SIG-M5 treated with dmso at 0.1 percent for 504 hours (cell line): Measurements from ENCODE around the gene PSMD11.

Source experiments
- DNase-seq: peaks from one replicate; lab custom pipeline; 2025; ENCODE audit not compliant: unreplicated experiment; lab: John Stamatoyannopoulos, UW

Gene PSMD11

DNA sequence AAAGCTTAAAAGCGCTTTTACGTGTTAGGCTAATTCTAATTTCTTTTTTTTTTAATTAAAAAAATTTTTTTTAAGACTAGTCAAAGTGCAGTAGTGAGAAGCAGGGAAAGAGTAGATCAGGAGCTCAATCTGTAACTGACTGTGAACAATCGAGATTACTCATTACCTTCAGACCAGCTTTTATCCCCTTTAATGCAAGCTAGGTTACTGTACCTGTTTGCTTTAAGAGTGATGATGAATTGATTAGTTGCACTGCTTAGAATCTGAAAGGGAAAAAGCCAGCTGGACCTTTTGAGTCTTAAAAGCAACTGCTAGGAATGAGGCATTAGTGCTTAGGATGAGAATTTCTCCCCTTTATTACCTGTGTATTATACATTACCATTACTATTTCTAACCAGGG lies 19.0 kb downstream of the PSMD11 start:
- no peak for DNase-seq

DNA sequence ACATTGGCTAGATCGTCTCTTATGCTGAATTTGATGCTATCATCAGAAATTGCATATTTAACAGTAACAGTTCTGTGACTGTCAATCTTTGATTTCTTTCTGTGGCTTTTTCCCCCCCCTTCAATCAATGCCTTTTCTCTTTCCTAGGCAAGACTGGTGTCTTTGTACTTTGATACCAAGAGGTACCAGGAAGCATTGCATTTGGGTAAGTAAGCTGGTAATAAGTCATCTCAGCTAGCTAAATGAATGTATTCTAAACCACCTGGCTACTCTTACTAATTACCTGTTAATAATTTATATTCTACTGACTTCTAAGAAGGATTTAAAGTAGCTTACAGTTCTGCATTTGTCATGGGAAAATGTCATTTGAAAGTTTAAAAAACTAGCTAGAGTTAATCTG lies 20.1 kb downstream of the PSMD11 start:
- DNase-seq: no peak

DNA sequence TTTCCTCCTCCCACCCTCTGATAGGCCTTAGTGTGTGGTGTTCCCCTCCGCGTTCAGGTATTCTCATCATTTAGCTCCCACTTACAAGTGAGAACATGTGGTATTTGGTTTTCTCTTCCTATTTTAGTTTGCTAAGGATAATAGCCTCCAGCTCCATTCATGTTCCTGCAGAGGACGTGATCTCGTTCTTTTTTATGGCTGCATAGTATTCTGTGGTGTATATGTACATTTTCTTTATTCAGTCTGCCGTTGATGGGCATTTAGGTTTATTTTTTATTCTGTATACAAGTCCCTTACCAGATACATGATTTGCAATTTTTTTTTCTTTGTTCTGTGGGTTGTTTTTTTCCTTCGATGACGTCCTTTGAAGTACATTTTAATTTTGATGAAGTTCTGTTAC lies 23.6 kb downstream of the PSMD11 start:
- no peak for DNase-seq

DNA sequence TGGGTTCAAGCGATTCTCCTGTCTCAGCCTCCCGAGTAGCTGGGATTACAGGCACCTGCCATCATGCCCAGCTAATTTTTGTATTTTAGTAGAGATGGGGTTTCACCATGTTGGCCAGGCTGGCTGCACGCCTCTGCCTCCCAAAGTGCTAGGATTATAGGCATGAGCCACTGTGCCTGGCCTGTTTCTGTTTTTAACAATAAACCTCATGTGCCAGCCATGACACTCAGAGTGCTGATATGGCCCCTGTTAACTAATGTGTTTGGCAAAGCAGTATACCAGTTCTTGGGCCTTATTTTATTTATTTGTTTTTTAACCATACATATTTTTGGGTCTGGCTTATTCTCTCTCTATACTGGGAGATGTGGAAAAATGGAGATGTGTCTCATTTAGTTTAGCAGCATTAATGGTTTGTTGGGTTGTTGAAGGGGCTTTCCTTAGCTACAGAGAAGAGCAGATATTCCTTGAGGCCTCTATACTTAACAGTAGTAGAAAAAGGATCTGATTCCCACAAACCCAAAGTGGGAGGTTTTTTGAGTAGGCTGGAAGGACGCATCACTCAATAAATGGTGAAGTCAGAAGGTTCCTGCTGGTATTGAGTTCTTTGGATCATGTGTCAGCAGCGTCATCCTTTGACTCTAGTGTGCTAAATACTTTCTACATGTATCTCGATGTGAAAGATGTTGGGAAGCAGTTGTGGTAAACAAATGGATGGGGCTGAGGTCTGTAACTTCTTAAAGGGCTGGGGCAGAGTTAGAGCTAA lies 26.3 kb downstream of the PSMD11 start:
- DNase-seq: no peak

DNA sequence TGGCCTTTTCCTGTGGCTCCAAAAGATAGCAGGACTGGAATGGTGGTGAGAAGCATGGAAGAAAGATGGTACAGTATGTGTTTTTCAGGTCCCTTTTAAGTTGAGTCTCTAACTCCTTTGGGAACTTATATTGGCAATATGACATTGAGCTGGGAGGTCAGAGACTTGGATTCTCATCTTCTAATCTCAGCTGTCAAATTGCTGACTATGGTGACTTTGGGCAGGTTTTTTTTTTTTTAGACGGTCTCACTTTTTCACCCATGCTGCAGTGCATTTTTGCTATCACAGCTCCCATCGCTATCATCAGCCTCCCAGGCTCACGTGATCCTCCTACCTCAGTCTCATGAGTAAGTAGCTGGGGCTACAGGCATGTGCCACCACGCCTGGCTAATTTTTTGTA lies 27.3 kb downstream of the PSMD11 start:
- no peak for DNase-seq

DNA sequence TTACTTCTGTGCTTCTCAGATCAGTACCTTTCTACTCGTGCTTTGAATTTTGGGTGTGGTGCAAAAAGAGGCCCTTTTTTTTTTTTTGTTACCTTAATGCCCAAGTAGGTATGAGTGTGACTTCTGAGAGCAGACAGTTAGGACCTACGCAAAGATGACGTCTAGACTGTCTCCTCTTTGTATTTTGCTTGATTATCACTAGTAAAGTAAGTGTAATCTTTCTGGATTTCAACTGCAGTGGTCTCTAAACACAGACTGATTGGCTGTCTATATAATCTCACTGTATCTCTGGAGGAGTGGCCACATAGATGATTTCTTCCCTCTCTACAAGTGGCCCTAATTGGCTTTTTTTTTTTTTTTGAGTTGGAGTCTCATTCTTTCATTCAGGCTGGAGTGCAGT lies 30.9 kb downstream of the PSMD11 start:
- no peak for DNase-seq

DNA sequence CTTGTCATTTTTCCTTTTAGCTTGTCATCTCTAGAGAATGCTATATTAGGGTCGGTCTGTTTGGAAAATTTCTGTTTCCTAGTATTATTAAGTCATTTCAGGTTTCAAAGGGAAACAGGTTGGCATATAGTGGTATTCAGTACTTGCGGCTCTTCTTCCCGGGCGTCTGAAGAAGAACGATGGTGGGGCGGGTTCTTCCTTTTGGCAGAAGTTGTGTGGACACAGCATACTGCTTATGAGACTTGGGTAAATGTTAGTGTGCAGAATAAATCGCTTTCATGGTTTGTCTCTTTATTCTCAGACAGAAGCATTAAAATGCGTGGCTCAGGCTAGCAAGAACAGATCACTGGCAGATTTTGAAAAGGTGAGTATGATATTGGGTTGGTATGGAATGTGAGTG lies 32.9 kb downstream of the PSMD11 start:
- no peak for DNase-seq

DNA sequence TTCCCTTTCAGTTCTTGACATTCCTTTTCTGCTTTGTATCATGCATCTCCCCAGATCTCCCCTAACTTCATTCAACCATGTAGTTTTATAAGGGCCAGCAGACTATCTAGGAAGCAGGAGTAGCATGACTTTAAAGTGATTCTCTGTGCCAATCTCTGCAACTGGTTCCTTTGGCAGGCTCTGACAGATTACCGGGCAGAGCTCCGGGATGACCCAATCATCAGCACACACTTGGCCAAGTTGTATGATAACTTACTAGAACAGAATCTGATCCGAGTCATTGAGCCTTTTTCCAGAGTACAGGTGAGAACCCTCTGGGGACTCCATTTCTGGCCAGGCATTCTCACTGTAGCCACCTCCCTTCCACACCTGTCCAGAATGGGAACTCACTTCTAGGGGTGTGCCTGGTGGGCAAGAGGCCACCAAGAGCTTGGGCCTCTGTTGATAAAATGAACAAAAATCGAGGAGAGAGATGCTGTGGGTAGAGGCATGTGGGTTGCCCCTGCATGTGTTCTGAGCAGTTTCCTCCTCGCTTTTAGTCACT lies 34.8 kb downstream of the PSMD11 start:
- no peak for DNase-seq

DNA sequence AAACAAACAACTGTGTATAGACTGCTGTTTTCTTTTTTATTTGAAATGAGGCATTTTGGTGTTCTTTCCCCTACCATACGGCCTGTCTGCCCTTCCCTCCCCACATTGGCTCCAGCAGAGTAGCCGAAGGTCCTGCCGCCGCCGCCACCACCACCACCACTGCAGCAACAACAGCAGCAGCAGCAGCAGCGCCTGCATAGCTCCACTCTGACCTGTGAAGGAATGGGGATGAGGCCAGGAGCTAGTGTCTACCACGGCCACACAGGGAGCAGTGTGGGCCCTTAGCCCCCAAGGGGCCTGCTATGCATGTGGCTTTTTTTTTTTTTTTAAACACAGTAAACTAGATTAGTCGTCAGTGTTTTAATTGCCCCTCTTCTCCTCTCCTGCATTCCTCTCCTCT lies 36.9 kb downstream of the PSMD11 start:
- DNase-seq: no peak

DNA sequence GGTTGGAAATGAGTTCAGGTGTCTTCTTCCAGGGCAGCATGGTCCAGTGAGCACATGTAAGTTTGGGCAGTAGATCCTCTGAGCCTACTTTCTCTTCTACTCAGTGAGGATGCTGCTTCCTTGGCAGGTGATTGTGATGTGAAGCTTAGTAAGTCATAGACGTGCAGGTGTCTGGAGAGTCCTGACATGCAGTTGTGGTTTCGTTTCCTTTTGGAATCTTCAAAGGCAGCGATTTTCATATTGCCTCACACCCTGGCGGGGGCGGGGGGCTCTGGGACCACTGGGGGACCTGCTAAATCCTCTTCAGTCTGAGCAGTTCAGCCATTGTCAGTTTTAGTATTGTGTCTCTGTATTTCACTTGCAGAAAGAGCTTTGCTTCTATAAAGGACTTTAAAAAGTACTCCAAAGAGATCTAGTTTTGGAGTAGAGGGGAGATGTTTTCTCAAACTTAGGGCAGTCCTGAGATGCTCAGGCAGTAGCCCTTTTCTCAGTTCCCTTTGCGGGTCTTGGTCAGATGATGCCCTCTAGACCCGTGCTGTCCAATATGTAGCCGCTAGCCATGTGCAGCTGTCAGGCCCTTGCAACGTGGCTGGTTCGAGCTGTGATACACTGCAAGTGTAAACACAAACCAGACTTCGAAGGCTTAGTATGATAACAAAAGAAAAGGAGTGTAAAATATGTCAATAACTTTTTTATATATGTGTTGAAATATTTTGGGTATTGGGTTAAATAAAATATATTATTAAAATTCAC lies 38.4 kb downstream of the PSMD11 start:
- DNase-seq: no peak

DNA sequence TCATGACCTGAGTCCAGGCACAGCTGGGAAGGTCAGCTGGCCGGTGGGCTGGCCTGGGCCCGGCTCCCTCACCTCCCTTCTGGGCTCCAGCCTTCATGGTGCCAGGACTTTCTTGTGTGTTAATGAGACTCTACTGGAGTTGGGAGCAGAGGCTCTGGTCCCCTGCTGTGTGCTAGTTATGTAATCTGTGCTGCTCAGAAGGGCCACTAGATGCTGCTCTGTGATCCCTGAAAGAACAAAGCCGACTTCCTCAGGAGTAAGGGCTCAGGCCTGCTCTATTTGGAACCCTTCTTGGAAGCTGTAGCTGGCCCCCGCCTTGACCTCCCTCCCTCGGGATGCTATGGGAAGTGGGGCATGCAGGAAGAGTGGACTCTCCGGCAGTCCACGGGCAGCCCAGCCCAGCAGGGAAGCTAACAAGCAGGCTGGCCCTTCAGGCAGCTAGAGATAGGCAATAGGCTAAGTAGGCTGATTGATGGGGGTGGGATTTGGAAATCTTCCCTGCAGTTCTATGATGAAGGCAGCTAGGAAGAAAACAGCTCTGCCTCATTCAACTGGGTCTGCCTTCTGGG lies 39.2 kb downstream of the PSMD11 start:
- peak; percentile 83 for DNase-seq

DNA sequence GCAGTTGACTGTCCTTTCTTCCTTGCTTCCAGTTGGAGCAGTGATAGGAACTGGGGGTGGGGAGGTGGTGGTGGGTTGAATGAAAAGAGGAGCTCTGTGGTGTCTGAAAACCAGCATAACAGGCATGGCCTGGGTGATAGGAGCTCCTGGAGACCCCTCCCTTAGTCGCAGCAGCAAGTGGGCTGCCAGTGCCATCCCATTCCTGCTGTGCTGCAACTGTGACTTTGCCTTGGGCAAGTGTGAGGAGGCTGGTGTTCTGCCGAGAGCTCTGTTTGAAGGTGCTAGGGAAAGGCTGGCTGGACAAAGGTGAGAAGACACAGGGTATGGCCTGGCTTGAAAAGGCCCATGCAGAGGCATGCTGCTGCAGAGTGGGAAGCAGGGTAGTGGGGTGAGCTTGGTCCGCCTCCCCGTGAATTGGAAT lies 39.7 kb downstream of the PSMD11 start:
- no peak for DNase-seq

DNA sequence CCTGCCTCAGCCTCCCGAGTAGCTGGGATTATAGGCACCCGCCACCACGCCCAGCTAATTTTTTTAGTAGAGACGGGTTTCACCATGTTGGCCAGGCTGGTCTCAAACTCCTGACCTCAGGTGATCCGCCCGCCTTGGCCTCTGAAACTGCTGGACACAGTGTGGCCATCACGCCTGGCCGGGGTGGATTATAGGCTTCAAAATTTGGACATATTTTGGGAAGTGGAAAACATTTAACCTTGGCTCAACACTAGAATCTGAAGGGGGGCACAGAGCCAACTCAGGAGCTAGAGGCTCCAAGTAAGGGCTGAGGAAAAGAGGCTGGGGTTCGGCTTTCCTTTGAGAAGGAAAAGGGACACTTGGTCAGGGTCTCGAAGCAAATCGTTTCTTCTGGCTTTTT lies 40.3 kb downstream of the PSMD11 start:
- DNase-seq: no peak

DNA sequence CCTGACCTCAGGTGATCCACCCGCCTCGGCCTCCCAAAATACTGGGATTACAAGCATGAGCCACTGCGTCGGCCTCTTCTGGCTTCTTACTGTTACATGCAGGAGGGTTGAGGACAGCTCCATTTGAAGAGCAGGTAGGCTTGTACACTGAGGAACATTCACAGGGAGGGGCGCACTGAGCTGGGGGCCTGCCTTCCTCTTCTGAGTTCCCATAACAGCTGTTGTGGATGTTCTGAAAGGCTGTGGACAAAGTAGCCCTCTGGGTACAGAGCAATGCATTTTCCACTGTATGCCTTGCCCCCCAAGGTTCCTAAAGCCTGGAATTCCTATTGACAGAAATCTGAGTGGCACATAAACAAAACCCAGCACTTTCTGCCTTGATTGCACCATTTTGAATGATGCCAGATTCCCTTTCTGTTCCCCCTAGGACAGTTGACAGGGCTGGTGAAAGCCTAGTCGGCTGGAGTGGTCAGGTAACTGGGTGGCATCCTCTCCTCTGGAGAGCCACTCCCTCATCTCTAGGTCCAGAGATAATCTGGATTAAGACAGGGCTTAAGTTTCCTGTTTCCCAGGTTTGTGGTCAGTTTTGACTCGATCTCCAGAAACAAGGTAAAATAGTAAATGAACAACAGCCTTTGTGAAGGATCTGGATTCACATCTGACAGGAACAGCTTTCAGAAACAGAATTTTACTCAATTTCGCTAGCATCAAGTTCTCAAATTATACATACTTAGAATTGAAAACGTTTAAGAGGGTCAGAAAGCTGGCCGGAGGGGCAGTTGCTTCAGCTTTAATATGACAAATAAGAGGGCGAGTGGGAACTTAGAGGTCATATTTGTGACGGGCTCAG lies 41.2 kb downstream of the PSMD11 start:
- no peak for DNase-seq

DNA sequence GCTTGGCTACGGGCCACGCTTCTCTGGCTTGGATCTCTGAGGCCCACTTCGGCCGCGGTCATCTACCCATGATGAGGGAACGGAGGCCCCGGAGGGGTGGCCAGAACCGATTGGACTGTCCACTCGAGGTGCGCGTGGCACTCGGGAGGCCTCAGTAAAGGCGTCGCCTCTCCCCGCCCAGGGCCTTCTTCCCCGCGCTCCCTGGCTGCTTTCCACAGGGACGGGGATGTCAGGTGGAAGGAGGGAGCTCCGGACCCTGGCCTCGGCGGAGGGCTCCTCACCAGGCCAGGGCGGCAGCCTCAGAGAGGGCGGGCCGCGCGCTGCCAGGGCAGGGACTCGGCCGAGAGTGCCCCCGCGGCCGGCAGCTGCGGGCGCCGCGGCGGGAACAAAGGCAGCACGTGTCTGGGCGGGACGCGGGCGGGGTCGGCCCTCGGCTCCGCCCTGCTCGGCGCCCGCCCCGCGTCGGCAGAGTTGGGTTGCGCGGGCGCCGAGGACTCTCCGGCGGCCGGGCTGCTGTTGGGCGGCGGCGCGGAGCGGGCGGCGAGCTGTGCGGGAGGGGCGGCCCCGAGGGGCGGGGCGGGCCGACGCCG lies 41.9 kb downstream of the PSMD11 start:
- DNase-seq: peak; percentile 72

DNA sequence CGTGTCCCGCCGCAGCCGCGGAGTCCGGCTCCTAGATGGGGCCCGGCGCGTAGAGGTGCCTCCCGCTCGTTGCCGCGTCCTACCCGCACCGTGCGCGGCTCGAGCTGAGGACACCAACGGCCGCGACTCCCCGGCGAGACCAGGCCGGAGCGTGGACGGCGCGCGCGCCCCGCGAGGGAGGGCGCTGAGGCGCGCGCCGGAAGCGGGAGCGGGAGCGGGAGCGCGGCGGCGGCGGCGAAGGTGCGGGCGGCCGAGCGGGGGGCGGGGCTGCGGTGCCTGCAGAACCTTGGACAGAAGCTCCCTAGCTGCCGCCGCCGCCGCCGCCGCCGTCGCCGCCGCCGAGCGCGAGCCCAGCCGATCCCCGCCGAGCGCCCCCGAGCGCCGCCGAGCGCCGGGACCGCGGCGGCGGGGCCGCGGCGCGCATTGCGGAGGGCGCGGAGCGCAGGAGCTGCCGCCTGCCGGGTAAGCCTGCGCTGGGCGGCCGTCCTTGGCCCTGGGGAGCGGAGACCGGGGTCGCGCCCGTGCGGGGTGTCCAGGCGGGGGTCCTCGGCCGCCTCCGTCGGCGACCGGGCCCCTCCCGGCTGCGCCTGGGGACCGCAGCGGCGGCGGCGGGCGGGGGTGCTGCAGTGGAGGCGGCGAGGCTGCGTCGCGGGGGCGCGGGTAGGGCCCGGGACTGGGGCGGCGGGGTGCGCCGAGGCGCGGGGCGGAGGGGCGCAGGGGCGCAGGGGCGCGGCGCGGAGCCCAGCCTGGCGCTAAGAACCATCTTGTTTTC lies 42.6 kb downstream of the PSMD11 start, which contains the start of gene CDK5R1:
CDK5R1 (plus strand) TSS at position 293 of the 772 bp plus-strand sequence. CDS start 628 bp downstream, outside the sequence.
- peak; percentile 56 for DNase-seq

DNA sequence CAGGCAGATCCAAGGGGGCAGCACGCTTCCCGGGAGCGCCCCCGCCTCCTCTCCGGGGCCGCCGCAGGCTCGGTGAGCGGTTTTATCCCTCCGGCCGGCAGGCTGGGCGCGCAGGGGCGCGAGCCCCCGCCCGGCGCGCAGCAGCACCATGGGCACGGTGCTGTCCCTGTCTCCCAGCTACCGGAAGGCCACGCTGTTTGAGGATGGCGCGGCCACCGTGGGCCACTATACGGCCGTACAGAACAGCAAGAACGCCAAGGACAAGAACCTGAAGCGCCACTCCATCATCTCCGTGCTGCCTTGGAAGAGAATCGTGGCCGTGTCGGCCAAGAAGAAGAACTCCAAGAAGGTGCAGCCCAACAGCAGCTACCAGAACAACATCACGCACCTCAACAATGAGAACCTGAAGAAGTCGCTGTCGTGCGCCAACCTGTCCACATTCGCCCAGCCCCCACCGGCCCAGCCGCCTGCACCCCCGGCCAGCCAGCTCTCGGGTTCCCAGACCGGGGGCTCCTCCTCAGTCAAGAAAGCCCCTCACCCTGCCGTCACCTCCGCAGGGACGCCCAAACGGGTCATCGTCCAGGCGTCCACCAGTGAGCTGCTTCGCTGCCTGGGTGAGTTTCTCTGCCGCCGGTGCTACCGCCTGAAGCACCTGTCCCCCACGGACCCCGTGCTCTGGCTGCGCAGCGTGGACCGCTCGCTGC lies 43.3 kb downstream of the PSMD11 start:
- DNase-seq: no peak

DNA sequence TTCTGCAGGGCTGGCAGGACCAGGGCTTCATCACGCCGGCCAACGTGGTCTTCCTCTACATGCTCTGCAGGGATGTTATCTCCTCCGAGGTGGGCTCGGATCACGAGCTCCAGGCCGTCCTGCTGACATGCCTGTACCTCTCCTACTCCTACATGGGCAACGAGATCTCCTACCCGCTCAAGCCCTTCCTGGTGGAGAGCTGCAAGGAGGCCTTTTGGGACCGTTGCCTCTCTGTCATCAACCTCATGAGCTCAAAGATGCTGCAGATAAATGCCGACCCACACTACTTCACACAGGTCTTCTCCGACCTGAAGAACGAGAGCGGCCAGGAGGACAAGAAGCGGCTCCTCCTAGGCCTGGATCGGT lies 43.9 kb downstream of the PSMD11 start:
- DNase-seq: no peak

DNA sequence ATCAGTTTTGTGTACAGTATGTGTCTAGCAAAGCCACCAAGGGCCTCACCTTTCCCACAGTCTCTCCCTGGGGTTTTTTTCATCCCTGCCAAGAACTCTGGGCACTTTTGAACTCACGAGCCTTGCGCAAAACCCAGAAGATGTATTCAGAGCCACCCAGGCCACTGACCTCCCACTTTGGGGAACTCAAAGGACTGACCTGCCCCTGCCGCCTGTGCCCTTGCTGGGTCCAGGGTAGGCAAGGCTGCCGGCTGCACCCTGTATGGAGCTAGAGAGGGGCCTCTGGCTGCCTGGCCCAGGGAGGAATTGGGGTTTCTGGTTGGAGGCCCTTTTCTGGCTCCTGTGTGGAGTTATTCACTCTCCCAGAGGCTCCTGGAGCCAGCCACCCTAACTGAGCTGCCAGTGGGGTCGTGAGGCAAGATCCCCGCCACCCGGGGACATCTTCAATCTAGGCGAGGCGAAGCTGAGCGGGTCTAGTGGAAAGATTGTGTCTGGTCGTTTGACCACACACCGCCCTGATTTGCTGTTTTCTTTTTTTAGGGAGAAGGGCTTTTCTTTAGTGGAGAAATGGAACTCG lies 44.4 kb downstream of the PSMD11 start:
- DNase-seq: no peak
